DLD1 (cell line): ENCODE data around the gene METTL24.

Experiments
- in situ Hi-C: cut with HindIII; loops from 2 replicates; pipeline ENCODE4 v1.10.0; 2017; ENCODE audit warnings: low sequenced_read_pairs

The METTL24 gene

GRCh38 chr6:110357664-110358552, at the start of gene METTL24:
METTL24 (minus strand) TSS chr6:110358349; CDS start chr6:110358272, 77 bp downstream.
- in situ Hi-C loops, result no loop called here

GRCh38 chr6:110404607-110405006, 46.5 kb upstream of the METTL24 start:
- in situ Hi-C loops, result no loop called here

GRCh38 chr6:110401585-110402176, 43.5 kb upstream of the METTL24 start:
- in situ Hi-C loops, result no loop called here

- in situ Hi-C loops, result no loop called here
These were observed 42.1 kb upstream of the METTL24 start for GRCh38 chr6:110400208-110400607.

- in situ Hi-C loops, result no loop called here
These were observed 41.3 kb upstream of the METTL24 start for GRCh38 chr6:110399219-110400071.

GRCh38 chr6:110398778-110399177, 40.6 kb upstream of the METTL24 start:
- in situ Hi-C loops, result no loop called here

GRCh38 chr6:110395221-110395620, 37.1 kb upstream of the METTL24 start:
- in situ Hi-C loops, result no loop called here

GRCh38 chr6:110394409-110394808, 36.3 kb upstream of the METTL24 start:
- in situ Hi-C loops, result no loop called here

GRCh38 chr6:110392727-110393126, 34.6 kb upstream of the METTL24 start:
- in situ Hi-C loops, result no loop called here

GRCh38 chr6:110390404-110390803, 32.3 kb upstream of the METTL24 start:
- in situ Hi-C loops, result no loop called here

GRCh38 chr6:110389689-110390382, 31.7 kb upstream of the METTL24 start:
- in situ Hi-C loops, result loop anchor here (10.0 kb wide), 1 partner anchor 215 kb away; the partner anchor contains the start of gene WASF1

GRCh38 chr6:110387986-110388385, 29.8 kb upstream of the METTL24 start:
- in situ Hi-C loops, result loop anchor here (10.0 kb wide), 1 partner anchor 213 kb away; the partner anchor contains the start of gene WASF1

- in situ Hi-C loops, result loop anchor here (10.0 kb wide), 1 partner anchor 211 kb away; the partner anchor contains the start of gene WASF1
These were observed 27.3 kb upstream of the METTL24 start for GRCh38 chr6:110385458-110385863.

GRCh38 chr6:110378552-110378951, 20.4 kb upstream of the METTL24 start:
- in situ Hi-C loops, result no loop called here

- in situ Hi-C loops, result no loop called here
These were observed 10.9 kb upstream of the METTL24 start for GRCh38 chr6:110369066-110369465.

- in situ Hi-C loops, result no loop called here
These were observed 10.1 kb upstream of the METTL24 start for GRCh38 chr6:110368284-110368683.

GRCh38 chr6:110367825-110368224, 9.7 kb upstream of the METTL24 start:
- in situ Hi-C loops, result no loop called here

GRCh38 chr6:110366975-110367374, 8.8 kb upstream of the METTL24 start:
- in situ Hi-C loops, result no loop called here

- in situ Hi-C loops, result no loop called here
These were observed 8.1 kb upstream of the METTL24 start for GRCh38 chr6:110366256-110366655.

- in situ Hi-C loops, result no loop called here
These were observed 6.4 kb upstream of the METTL24 start for GRCh38 chr6:110364364-110365105.
